GM12891 (cell line): Measurements from ENCODE around the gene COPS7B. TPM values are rescaled to one million over a fixed set of nuclear protein-coding genes. Genes with fewer than 3 reads are reported as not detected.
"Not testable (repeated sequence)": the region's sequence is repeated elsewhere in the genome, so short reads cannot be mapped to it uniquely, and the experiment has no call there.

ENCODE experiments used
- DNase-seq: peaks from one replicate; pipeline ENCODE4 v3.0.0; 2011; ENCODE audit warnings: low spot score; ENCODE audit not compliant: insufficient read length
- FAIRE-seq: peaks from 2 replicates; lab custom pipeline; 2011; peaks lifted over from hg19 to GRCh38; lab: Jason Lieb, UNC
- PAX5 ChIP-seq: IDR thresholded peaks from 2 replicates; pipeline ENCODE4 v1.6.1; 2011; ENCODE audit warnings: low read length, moderate library complexity, mild to moderate bottlenecking; ENCODE audit not compliant: insufficient read depth, severe bottlenecking
- POLR2A ChIP-seq: IDR thresholded peaks from 2 replicates; pipeline ENCODE4 v1.6.1; 2011; ENCODE audit warnings: low read depth, low read length, control low read depth
- POLR2AphosphoS5 ChIP-seq: IDR thresholded peaks from 2 replicates; pipeline ENCODE4 v1.6.1; 2011; ENCODE audit warnings: low read depth, low read length, control low read depth
- POU2F2 ChIP-seq: IDR thresholded peaks from 2 replicates; pipeline ENCODE4 v1.6.1; 2011; ENCODE audit warnings: low read depth, mild to moderate bottlenecking, control low read depth, low read length, moderate library complexity
- SPI1 ChIP-seq: IDR thresholded peaks from 2 replicates; pipeline ENCODE4 v1.6.1; 2011; ENCODE audit warnings: low read depth, low read length, control low read depth
- TAF1 ChIP-seq: IDR thresholded peaks from 2 replicates; pipeline ENCODE4 v1.6.1; 2011; ENCODE audit warnings: low read depth, low read length, control low read depth
- polyA plus RNA-seq: library from polyadenylated mRNA; unstranded; fragments of >200 nt; gene quantifications from one replicate; pipeline ENCODE4 v1.2.1, GENCODE V29; 2012; ENCODE audit warnings: low read depth, missing spikeins, inconsistent platforms; ENCODE audit not compliant: missing spikeins

The COPS7B gene
- polyA plus RNA-seq: 26.6 TPM

- DNase-seq (peak; percentile 84), FAIRE-seq (peak; percentile 66)
- peak; percentile 87; the same call in 1 of the 2 replicates for TF ChIP-seq POU2F2
- peak; percentile 82 for TF ChIP-seq SPI1
- TF ChIP-seq TAF1: peak; percentile 88
- TF ChIP-seq POLR2A: peak; percentile 48; the same call in 1 of the 2 replicates
- no peak for TF ChIP-seq POLR2AphosphoS5
- peak; percentile 80 for TF ChIP-seq PAX5
Observed at GRCh38 chr2:231786177-231786916, at the start of gene COPS7B. TSS of gene COPS7B (plus strand) at chr2:231786445. CDS start at chr2:231788571, 2,126 bp downstream.

- no peak for FAIRE-seq
Observed at GRCh38 chr2:231737761-231738160, 48.5 kb upstream of the COPS7B start.

GRCh38 chr2:231743376-231744116 is 42.7 kb upstream of the COPS7B start:
- FAIRE-seq: no peak
- DNase-seq: no peak
- no peak for TF ChIP-seq POU2F2
- no peak for TF ChIP-seq SPI1
- no peak for TF ChIP-seq PAX5

More at GRCh38 chr2:231737761-231738160, 48.5 kb upstream of the COPS7B start:
- no peak for DNase-seq
- TF ChIP-seq POLR2AphosphoS5: no peak
- no peak for TF ChIP-seq SPI1
- no peak for TF ChIP-seq TAF1
- no peak for TF ChIP-seq PAX5
- no peak for TF ChIP-seq POLR2A
- no peak for TF ChIP-seq POU2F2

- FAIRE-seq (no peak), DNase-seq (no peak)
- TF ChIP-seq TAF1 (no peak), SPI1 (no peak), POU2F2 (no peak), POLR2AphosphoS5 (no peak), POLR2A (no peak), PAX5 (no peak)
Observed at GRCh38 chr2:231745303-231746038, 40.8 kb upstream of the COPS7B start.

GRCh38 chr2:231748153-231748896 is 37.9 kb upstream of the COPS7B start:
- not testable (repeated sequence) for DNase-seq, FAIRE-seq

- not testable (repeated sequence) for FAIRE-seq, DNase-seq
Observed at GRCh38 chr2:231749016-231749415, 37.2 kb upstream of the COPS7B start.

GRCh38 chr2:231751042-231751815 is 35.0 kb upstream of the COPS7B start:
- TF ChIP-seq TAF1: no peak
- no peak for TF ChIP-seq SPI1
- TF ChIP-seq POLR2A: no peak
- TF ChIP-seq PAX5: no peak
- no peak for TF ChIP-seq POLR2AphosphoS5
- TF ChIP-seq POU2F2: no peak
- DNase-seq (no peak), FAIRE-seq (no peak)

GRCh38 chr2:231752061-231752460 is 34.2 kb upstream of the COPS7B start:
- no peak for FAIRE-seq
- TF ChIP-seq TAF1 (no peak), POU2F2 (no peak), POLR2AphosphoS5 (no peak), PAX5 (no peak), POLR2A (no peak), SPI1 (no peak)

GRCh38 chr2:231761735-231762134 is 24.5 kb upstream of the COPS7B start:
- no peak for TF ChIP-seq PAX5
- TF ChIP-seq POU2F2: no peak
- TF ChIP-seq SPI1: no peak
- TF ChIP-seq POLR2AphosphoS5: no peak
- no peak for TF ChIP-seq POLR2A
- no peak for TF ChIP-seq TAF1
- no peak for DNase-seq
- no peak for FAIRE-seq

More at GRCh38 chr2:231752061-231752460, 34.2 kb upstream of the COPS7B start:
- no peak for DNase-seq
